Measurements from ENCODE around the gene CCDC137. TPM values are rescaled to one million over a fixed set of nuclear protein-coding genes. Genes with fewer than 3 reads are reported as not detected.
A peak's percentile ranks its signal among the peaks of the same experiment; 100 is the strongest.

Gene CCDC137
- total RNA-seq, 3 donors from 2014 or later: 15.5 to 19.6 (median 15.6) TPM

GRCh38 chr17:81640011-81640410 lies 26.5 kb upstream of the CCDC137 start:
- no peak for TF ChIP-seq CTCF (IDR thresholded peaks at IDR 0.05)
- ATAC-seq: no peak
- no peak for DNase-seq
- H3K9me3 ChIP-seq: no peaks in the 10 kb centered on the region
- peaks cover 10% of the 10 kb centered on the region for H3K4me1 ChIP-seq (ENCODE audit: low read depth)
- intact Hi-C loops (cut with DNase I, micrococcal nuclease): no loop called here
- H3K36me3 ChIP-seq (ENCODE audit: low read depth): no peaks in the 10 kb centered on the region
- H3K4me3 ChIP-seq: no peak overlapping the region

- Histone ChIP-seq H3K4me1 (ENCODE audit: low read depth) (no peaks in the 10 kb centered on the region), H3K36me3 (ENCODE audit: low read depth) (no peaks in the 10 kb centered on the region), H3K4me3 (no peak overlapping the region), H3K9me3 (no peaks in the 10 kb centered on the region)
- DNase-seq (peak in 1 of 3 donors; percentile 30), ATAC-seq (no peak)
- no peak for TF ChIP-seq CTCF (IDR thresholded peaks at IDR 0.05)
- intact Hi-C loops (cut with DNase I, micrococcal nuclease): no loop called here
Measured at GRCh38 chr17:81641825-81642489, 24.6 kb upstream of the CCDC137 start.

- Histone ChIP-seq H3K4me3 (no peak overlapping the region), H3K4me1 (ENCODE audit: low read depth) (no peaks in the 10 kb centered on the region), H3K36me3 (ENCODE audit: low read depth) (no peaks in the 10 kb centered on the region), H3K9me3 (no peaks in the 10 kb centered on the region)
- DNase-seq (no peak), ATAC-seq (no peak)
- no peak for TF ChIP-seq CTCF (IDR thresholded peaks at IDR 0.05)
- intact Hi-C loops (cut with DNase I, micrococcal nuclease): no loop called here
Measured at GRCh38 chr17:81644496-81644895, 22.0 kb upstream of the CCDC137 start.

GRCh38 chr17:81644976-81645952 lies 21.3 kb upstream of the CCDC137 start:
- ATAC-seq: no peak
- TF ChIP-seq CTCF (IDR thresholded peaks at IDR 0.05): no peak
- Histone ChIP-seq H3K36me3 (ENCODE audit: low read depth) (no peaks in the 10 kb centered on the region), H3K9me3 (no peaks in the 10 kb centered on the region), H3K4me1 (ENCODE audit: low read depth) (no peaks in the 10 kb centered on the region), H3K4me3 (no peak overlapping the region)
- intact Hi-C loops (cut with DNase I, micrococcal nuclease): no loop called here
- DNase-seq: no peak

- no peak for TF ChIP-seq CTCF (IDR thresholded peaks at IDR 0.05)
- no peak for DNase-seq
- H3K9me3 ChIP-seq: no peaks in the 10 kb centered on the region
- intact Hi-C loops (cut with DNase I, micrococcal nuclease): no loop called here
- ATAC-seq: no peak
- no peak overlapping the region for H3K4me3 ChIP-seq
- no peaks in the 10 kb centered on the region for H3K36me3 ChIP-seq (ENCODE audit: low read depth)
- no peaks in the 10 kb centered on the region for H3K4me1 ChIP-seq (ENCODE audit: low read depth)
Measured at GRCh38 chr17:81646869-81647600, 19.5 kb upstream of the CCDC137 start.

Measured in mucosa of descending colon (tissue), 3 donors.